Left colon (tissue), 2 donors: Measurements from ENCODE around the gene ECEL1. TPM values are rescaled to one million over a fixed set of nuclear protein-coding genes. Genes with fewer than 3 reads are reported as not detected.
"Not testable (repeated sequence)": the region's sequence is repeated elsewhere in the genome, so short reads cannot be mapped to it uniquely, and the experiment has no call there.

ENCODE experiments used
- ATAC-seq: fragments of 200-7000 bp; cut with Tn5 transposase; one replicate; pipeline ENCODE4 v1.9.1; 2020; ENCODE audit warnings: mild to moderate bottlenecking, moderate library complexity
- DNase-seq, 2 donors: peaks; one replicate each; pipeline ENCODE4 v3.0.0-alpha.2; 2020
- intact Hi-C, 2 donors: fragments of 100-400 bp; cut with DNase I in 1 of 2; cut with micrococcal nuclease in 1 of 2; formaldehyde crosslinking; loops; one replicate each; pipeline versions ENCODE4 v1.11.2 to v1.14.0; 2022; cut with DNase I, micrococcal nuclease
- long read RNA-seq: library from polyadenylated mRNA; unstranded; transcript quantifications from one replicate; pipeline ENCODE4 v2.0.0, GENCODE V29; 2021
- total RNA-seq, 2 donors: library from RNA; stranded (reverse); fragmentation: NEBNext Ultra II Directional; extraction: Animal tissue kit (Norgen Biotek cat#: 25700); gene quantifications; one replicate each; pipeline ENCODE4 v1.2.1, GENCODE V29; 2021
- donor health status: DM: no; HTN: no; CAD: no.
- donor health status: DM: yes; HTN: yes; CAD: no.

The ECEL1 gene
- not detected for total RNA-seq
- long read RNA-seq, result 0 reads

- intact Hi-C loops, result no loop called here
- ATAC-seq, result no peak
- DNase-seq, result no peak
Observed at GRCh38 chr2:232487385-232488096, at the start of gene ECEL1. Gene ECEL1 (minus strand): TSS chr2:232487834. CDS start chr2:232486653, 1,181 bp downstream.

GRCh38 chr2:232537079-232537478, 49.4 kb upstream of the ECEL1 start:
- DNase-seq (peak in 1 of 2 donors; percentile 44), ATAC-seq (peak; percentile 51)
- intact Hi-C loops, result no loop called here

- intact Hi-C loops, result no loop called here
- DNase-seq, result no peak
- ATAC-seq, result no peak
Observed at GRCh38 chr2:232535761-232536530, 48.3 kb upstream of the ECEL1 start.

GRCh38 chr2:232534940-232535651, 47.5 kb upstream of the ECEL1 start:
- DNase-seq (no peak), ATAC-seq (no peak)
- intact Hi-C loops, result no loop called here

- DNase-seq (no peak), ATAC-seq (no peak)
- intact Hi-C loops, result no loop called here
Observed at GRCh38 chr2:232533944-232534710, 46.5 kb upstream of the ECEL1 start.

GRCh38 chr2:232532821-232533220, 45.2 kb upstream of the ECEL1 start:
- intact Hi-C loops, ATAC-seq, DNase-seq: not testable (repeated sequence)

GRCh38 chr2:232532419-232532818, 44.8 kb upstream of the ECEL1 start:
- DNase-seq, result no peak

GRCh38 chr2:232530626-232531260, 43.1 kb upstream of the ECEL1 start:
- DNase-seq, result no peak
- ATAC-seq, result no peak
- intact Hi-C loops, result no loop called here

More at GRCh38 chr2:232532419-232532818, 44.8 kb upstream of the ECEL1 start:
- intact Hi-C loops, result no loop called here
- no peak for ATAC-seq

- intact Hi-C loops, result no loop called here
- DNase-seq (no peak), ATAC-seq (no peak)
Observed at GRCh38 chr2:232529806-232530547, 42.3 kb upstream of the ECEL1 start.

GRCh38 chr2:232528746-232529460, 41.3 kb upstream of the ECEL1 start:
- ATAC-seq (no peak), DNase-seq (no peak)
- intact Hi-C loops, result no loop called here

- intact Hi-C loops, result no loop called here
- DNase-seq (no peak), ATAC-seq (no peak)
Observed at GRCh38 chr2:232527905-232528470, 40.4 kb upstream of the ECEL1 start.

- DNase-seq (no peak), ATAC-seq (no peak)
- intact Hi-C loops, result no loop called here
Observed at GRCh38 chr2:232526372-232526941, 38.8 kb upstream of the ECEL1 start.

GRCh38 chr2:232525791-232526371, 38.2 kb upstream of the ECEL1 start, which contains the start of gene CHRND:
Gene CHRND (plus strand): TSS chr2:232526160. CDS start chr2:232526216, 56 bp downstream.
- intact Hi-C loops, result no loop called here
- DNase-seq (no peak), ATAC-seq (no peak)

GRCh38 chr2:232525199-232525598, 37.6 kb upstream of the ECEL1 start:
- DNase-seq, result no peak
- no peak for ATAC-seq
- intact Hi-C loops, result no loop called here

GRCh38 chr2:232524771-232525170, 37.1 kb upstream of the ECEL1 start:
- intact Hi-C loops, result no loop called here
- no peak for ATAC-seq
- DNase-seq, result no peak
